RWPE1 (cell line): ENCODE data around the gene MED8.

Source experiments
- CTCF ChIA-PET: fragments of 350-600 bp; sonication (Branson Sonifier 250); formaldehyde crosslinking; extraction: SDS; loops from one replicate; lab custom pipeline; 2021; lab: Yijun Ruan, JAX
- POLR2A ChIA-PET: fragments of 400-600 bp; formaldehyde crosslinking; extraction: SDS; loops from one replicate; lab custom pipeline; 2020; ENCODE audit warnings: antibody characterized with exemption; ENCODE audit not compliant: low non-redundant PET; lab: Yijun Ruan, JAX
- DNase-seq: peaks from one replicate; pipeline ENCODE4 v3.0.0; 2012; ENCODE audit warnings: low spot score
- H3K27ac ChIP-seq: fragments of 450-650 bp; 2 replicates; pipeline ENCODE4 v1.5.1; 2017
- TF ChIP-seq, protein P1 (sequence below): fragments of 450-650 bp; conservative IDR thresholded peaks from 2 replicates; pipeline ENCODE4 v1.5.1; 2017; ENCODE audit warnings: low read depth, mild to moderate bottlenecking

MED8 gene, protein sequence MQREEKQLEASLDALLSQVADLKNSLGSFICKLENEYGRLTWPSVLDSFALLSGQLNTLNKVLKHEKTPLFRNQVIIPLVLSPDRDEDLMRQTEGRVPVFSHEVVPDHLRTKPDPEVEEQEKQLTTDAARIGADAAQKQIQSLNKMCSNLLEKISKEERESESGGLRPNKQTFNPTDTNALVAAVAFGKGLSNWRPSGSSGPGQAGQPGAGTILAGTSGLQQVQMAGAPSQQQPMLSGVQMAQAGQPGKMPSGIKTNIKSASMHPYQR

DNA sequence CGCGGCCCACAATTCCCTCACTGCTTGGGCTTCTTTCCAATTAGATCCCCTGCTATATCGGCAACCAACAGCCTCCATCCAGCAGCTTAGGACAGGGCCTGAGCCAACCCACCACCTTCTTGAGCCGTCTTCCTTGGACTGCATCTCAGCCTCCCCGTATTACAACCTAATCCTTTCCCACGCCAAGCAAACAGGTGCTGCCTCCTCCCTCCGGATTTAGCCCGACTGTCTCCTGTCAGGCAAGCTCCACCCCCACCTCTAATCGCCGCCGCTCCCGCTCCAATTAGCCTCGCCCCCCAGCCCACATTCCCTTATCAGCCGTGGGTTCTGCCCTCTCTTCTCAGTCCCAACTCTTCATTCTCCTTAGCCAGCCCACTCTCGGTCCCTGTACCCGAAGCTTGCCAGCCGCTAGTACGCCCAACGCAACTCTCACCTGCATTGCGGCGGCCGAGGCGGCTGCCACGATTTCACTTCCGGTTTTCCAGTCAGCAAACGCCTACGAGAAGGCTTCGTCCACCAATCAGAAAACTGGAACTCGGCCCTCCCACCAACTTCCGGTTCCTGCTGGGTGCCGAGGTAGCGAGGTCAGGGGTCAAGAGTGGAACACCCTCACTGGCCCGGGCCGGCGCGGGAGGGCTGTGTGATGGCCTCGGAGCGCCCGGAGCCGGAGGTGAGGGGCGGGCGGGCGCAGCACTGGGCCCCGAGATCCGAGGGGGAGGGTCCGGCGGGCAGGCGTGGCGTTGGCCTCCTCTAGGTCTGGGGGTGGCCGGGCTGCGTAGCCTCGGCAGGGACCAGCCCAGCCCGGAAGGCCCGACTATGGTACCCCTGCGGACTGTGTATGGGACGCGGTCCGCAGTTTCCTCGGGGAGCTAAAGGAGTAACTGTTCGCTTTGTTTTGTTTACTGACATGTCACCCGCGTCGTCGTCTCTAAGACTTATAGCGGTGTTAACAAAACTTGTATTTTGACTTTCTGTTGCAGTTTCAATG is at the start of gene MED8, which contains the start of gene SZT2:
MED8 (minus strand) TSS at position 475 of the 988 bp plus-strand sequence; CDS start at position 439, 36 bp downstream.
SZT2 (plus strand) TSS at position 574 of the 988 bp plus-strand sequence; CDS start at position 644, 70 bp downstream.
- H3K27ac ChIP-seq, result peak within 1 kb of the TSS; percentile 78
- ChIA-PET POLR2A (interaction anchor here (0.5 kb wide), 1 partner anchor 137 kb away, joined by 3 read pairs; no protein-coding TSS in a partner anchor), CTCF (interaction anchor here (1.2 to 1.3 kb wide), 3 partner anchors 31 to 163 kb away, joined by 3 to 6 read pairs (median 3); partner anchors contain the start of gene CDC20)
- TF ChIP-seq, protein P1, sequence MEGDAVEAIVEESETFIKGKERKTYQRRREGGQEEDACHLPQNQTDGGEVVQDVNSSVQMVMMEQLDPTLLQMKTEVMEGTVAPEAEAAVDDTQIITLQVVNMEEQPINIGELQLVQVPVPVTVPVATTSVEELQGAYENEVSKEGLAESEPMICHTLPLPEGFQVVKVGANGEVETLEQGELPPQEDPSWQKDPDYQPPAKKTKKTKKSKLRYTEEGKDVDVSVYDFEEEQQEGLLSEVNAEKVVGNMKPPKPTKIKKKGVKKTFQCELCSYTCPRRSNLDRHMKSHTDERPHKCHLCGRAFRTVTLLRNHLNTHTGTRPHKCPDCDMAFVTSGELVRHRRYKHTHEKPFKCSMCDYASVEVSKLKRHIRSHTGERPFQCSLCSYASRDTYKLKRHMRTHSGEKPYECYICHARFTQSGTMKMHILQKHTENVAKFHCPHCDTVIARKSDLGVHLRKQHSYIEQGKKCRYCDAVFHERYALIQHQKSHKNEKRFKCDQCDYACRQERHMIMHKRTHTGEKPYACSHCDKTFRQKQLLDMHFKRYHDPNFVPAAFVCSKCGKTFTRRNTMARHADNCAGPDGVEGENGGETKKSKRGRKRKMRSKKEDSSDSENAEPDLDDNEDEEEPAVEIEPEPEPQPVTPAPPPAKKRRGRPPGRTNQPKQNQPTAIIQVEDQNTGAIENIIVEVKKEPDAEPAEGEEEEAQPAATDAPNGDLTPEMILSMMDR, result no peak
- peak; percentile 97 for DNase-seq

DNA sequence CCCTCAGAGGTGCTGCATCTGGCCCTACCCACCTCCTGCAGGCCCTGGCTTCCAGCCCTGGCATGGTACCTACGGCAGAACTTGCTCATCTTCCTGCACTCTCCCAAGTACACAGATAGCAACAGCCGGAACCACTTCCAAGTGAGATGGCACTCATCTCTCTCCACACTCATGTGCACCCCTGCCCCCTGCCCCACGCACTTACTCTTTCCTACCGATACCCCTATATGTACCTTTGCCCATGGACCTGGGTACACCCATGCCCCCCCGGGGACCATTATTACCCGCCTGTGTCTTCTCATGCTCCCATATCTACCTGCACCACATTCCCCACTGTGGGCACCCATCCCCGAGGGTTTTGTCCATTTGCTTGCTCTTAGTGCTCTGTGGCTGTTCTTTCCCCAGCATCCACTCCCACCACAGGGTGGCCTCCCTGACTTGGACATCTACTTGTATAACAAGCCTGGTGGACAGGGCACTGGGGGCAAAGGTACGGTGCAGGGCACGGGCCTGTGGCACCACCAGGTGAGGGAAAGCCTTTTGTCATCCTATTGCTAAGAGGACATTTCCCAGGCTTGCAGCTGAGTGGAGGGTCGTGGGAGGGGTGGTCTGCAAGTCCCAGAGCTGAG is 49.5 kb upstream of the MED8 start:
- no peak for DNase-seq
- peak overlapping the region; percentile 98 for H3K27ac ChIP-seq
- CTCF ChIA-PET, result interaction anchor here (1.0 kb wide), 1 partner anchor 9 kb away, joined by 4 read pairs; no protein-coding TSS in a partner anchor
- TF ChIP-seq, protein P1, result no peak
- POLR2A ChIA-PET, result no interaction called here

DNA sequence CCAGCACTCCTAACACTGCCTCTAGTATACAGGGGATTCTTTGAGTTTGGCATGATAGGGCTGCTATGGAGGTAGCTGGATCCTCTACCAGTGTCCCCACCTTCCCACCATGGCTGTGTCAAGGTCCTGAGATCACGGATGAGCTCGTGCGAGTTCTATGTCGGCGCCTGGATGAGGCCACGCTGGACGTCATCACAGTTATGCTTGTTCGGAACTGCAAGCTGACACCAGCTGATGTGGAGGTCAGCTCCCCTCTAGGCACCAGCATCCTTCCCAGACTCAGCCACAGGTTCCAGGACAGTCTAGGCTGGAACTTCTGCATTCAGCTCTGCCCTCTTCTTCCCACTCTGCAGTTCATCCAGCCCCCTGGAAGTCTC is 49.0 kb upstream of the MED8 start:
- no peak for DNase-seq
- ChIA-PET POLR2A (no interaction called here), CTCF (interaction anchor here (0.8 kb wide), 1 partner anchor 74 kb away, joined by 3 read pairs; no protein-coding TSS in a partner anchor)
- peak overlapping the region; percentile 98 for H3K27ac ChIP-seq
- TF ChIP-seq, protein P1, result no peak

DNA sequence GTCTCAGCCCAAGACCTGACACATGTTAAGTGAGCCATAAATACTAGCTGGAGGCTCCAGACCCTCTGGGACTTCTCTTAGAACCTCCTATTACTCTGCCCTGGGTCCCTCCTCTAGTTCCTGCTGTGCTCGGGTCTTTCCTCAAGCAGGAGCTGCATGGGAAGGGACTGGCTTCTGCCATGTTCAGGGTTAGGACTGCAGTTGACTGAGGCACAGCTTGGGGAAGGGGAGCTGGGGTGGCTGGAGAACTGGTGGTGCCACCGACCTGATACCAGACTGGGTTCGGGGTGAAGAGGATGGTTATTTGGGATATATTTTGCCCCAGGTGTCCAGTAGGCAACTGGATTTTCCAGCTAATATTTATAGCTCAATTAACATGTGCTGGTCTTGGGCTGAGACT is 48.4 kb upstream of the MED8 start:
- TF ChIP-seq, protein P1, result no peak
- peak overlapping the region; percentile 1; the same call in 1 of the 2 replicates for H3K27ac ChIP-seq
- POLR2A ChIA-PET, result no interaction called here
- DNase-seq, result no peak
- CTCF ChIA-PET, result interaction anchor here (0.8 kb wide), 1 partner anchor 75 kb away, joined by 3 read pairs; no protein-coding TSS in a partner anchor

DNA sequence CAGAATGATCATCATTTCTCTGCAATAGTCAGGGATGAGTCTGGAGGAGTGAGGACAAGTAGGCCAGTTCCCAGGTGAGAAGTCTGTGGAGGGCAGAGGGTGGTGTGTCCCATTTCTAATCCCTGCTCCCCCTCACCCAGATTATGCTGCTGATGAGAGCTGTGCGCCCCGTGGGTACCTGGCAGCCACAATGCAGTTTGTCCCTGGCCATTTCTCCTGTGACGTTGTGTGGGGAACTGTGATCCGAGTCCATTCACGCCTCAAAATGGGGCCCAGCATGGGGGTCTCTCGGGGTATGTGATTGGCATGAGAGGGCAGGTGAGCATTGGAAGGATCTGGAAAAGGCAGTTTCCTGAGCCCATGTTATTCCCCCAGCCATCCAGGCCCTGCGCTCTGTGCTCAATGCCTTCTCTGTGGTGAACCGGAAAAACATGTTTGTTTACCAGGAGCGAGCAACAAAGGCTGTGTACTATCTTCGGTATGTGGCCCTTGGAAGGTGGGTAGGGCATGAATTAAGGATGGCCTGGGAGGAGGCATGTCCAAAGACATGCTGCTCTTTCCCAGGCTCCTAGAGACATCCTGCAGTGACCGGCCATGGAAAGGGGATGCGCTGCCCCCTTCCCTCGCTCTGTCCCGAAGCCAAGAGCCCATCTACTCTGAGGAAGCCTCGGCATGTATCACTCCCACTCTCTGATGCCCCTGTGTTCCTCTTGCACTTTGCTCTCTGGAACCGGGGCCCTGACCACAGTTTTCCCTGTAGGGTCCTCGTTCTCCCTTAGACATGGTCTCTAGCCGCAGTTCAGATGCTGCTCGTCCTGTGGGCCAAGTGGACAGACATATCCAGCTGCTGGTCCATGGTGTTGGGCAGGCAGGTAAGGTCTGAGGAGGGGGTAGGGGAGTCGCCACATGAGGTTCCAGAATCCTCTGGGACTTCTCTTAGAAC is 47.7 kb upstream of the MED8 start:
- POLR2A ChIA-PET, result no interaction called here
- no peak for DNase-seq
- TF ChIP-seq, protein P1, result no peak
- peak overlapping the region; percentile 1; the same call in 1 of the 2 replicates for H3K27ac ChIP-seq
- CTCF ChIA-PET, result interaction anchor here (0.6 to 0.8 kb wide), 2 partner anchors 37 to 76 kb away, joined by 3 read pairs; no protein-coding TSS in a partner anchor
